ENCODE data around the gene GARNL3. TPM values are rescaled to one million over a fixed set of nuclear protein-coding genes. Genes with fewer than 3 reads are reported as not detected.
A peak's percentile ranks its signal among the peaks of the same experiment; 100 is the strongest.

GARNL3 gene
- total RNA-seq, 2 experiments from 2014 or later, result 3.1 to 3.4 TPM

DNA sequence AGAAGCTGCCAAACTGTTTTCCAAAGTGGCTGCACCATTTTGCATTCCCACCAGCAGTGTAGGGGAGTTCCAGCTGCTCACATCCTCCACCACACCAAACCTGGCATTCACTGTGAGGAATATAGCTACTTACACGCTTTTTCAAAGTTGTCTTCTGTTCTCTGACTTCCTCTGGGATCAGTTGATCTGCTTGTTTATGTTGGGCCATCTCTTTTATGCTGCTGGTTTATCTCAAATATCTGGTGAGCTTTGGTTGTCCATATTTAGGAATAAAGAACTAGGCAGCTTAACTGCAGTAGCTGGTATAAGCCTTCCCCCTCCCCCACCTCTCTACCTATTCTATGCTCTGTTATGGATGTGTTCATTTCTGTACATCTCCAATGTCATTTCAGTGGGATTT lies 151.1 kb downstream of the GARNL3 start:
- Mint-ChIP-seq H3K36me3 (no peaks in the 10 kb centered on the region), H3K4me3 (no peak overlapping the region), H3K9me3 (no peaks in the 10 kb centered on the region), H3K4me1 (peaks cover 3% of the 10 kb centered on the region), H3K27ac (no peak overlapping the region), H3K27me3 (peaks cover 21% of the 10 kb centered on the region)
- POLR2A ChIA-PET, result no interaction called here
- DNase-seq (no peak), ATAC-seq (ENCODE audit: low read depth) (no peak)

DNA sequence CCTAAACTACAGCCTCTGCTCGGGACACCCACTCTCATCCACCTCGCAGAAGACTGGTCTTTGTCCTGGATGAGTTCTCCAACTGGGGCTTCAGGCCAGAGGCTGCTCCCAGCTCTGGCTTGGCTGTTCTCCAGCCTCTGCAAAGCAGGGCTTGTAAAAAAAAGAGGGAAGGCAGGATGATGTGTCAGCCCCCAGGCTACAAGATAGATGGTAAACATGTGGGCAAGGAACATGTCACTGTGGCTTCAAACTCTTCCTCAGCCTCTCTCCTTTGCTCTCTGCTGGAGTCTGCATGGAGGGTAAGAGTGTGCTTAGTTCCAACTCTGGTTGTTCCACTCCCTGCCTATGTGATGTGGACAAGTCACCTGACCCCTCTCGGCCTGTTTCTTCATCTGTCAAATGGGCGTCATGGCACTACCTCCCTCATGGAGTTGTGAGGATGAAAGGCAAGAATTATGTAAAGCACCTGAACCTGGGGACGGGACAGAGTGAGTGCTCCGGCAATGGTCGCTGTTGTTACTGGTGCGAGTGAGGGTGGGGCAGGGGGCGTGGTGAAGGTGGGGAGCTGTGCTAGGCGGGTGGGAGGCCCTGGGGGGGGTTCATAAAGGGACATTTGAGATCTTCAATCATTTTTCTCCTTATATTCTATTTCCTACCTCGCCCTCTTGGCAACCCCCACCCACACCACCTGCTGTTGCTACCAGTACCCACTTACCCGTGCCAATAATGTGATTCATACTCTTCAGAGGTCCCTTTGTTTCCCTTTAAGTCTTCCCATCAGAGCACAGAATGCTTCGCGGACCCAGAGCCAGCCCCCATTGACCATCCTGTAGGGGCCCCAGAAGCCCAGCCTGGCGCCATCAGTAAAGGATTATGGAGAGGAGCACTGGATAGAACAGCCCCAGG lies 152.8 kb downstream of the GARNL3 start:
- H3K27ac Mint-ChIP-seq, result no peak overlapping the region
- H3K4me3 Mint-ChIP-seq, result no peak overlapping the region
- no peaks in the 10 kb centered on the region for H3K36me3 Mint-ChIP-seq
- ATAC-seq (ENCODE audit: low read depth), result no peak
- POLR2A ChIA-PET, result interaction anchor here (1.3 kb wide), 1 partner anchor 33 kb away, joined by 3 read pairs; no protein-coding TSS in a partner anchor
- DNase-seq, result no peak
- H3K27me3 Mint-ChIP-seq, result peaks cover 15% of the 10 kb centered on the region
- no peaks in the 10 kb centered on the region for H3K9me3 Mint-ChIP-seq
- H3K4me1 Mint-ChIP-seq, result peaks cover 2% of the 10 kb centered on the region

- H3K36me3 Mint-ChIP-seq, result no peaks in the 10 kb centered on the region
- H3K27me3 Mint-ChIP-seq, result peaks cover 15% of the 10 kb centered on the region
- peak; percentile 60 for DNase-seq
- peaks cover 5% of the 10 kb centered on the region for H3K4me1 Mint-ChIP-seq
- no peak overlapping the region for H3K27ac Mint-ChIP-seq
- POLR2A ChIA-PET, result interaction anchor here (1.3 kb wide), 1 partner anchor 33 kb away, joined by 3 read pairs; no protein-coding TSS in a partner anchor
- peak; percentile 79 for ATAC-seq (ENCODE audit: low read depth)
- H3K9me3 Mint-ChIP-seq, result no peaks in the 10 kb centered on the region
- H3K4me3 Mint-ChIP-seq, result no peak overlapping the region
Measured at GRCh38 chr9:127418037-127418471, 153.5 kb downstream of the GARNL3 start.

- Mint-ChIP-seq H3K36me3 (peaks cover 2% of the 10 kb centered on the region), H3K4me1 (peaks cover 6% of the 10 kb centered on the region), H3K27ac (no peak overlapping the region), H3K27me3 (peaks cover 13% of the 10 kb centered on the region), H3K9me3 (no peaks in the 10 kb centered on the region), H3K4me3 (no peak overlapping the region)
- DNase-seq, result no peak
- no peak for ATAC-seq (ENCODE audit: low read depth)
- POLR2A ChIA-PET, result no interaction called here
Measured at GRCh38 chr9:127419348-127419747, 154.8 kb downstream of the GARNL3 start.

DNA sequence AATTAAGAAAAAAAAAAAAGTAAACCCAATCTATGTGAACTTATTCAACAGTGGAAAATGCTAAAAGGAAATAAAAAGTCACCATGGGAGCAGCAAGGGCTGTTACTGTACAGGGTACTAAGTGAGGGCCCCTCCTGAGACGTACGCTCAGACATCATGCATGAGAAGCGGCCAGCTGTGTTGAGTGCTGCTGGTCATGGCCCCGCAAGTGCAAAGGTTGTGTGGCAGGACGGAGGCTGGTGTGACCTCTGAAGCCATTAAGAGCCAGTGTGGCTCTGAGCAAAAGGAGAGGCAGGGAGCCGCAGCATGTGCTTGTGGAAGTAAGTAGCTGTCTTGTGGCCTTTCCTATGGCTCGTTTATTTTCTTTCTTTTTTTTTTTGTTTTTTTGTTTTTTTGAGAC lies 156.5 kb downstream of the GARNL3 start:
- ATAC-seq (ENCODE audit: low read depth) (no peak), DNase-seq (no peak)
- Mint-ChIP-seq H3K27ac (no peak overlapping the region), H3K27me3 (peaks cover 6% of the 10 kb centered on the region), H3K36me3 (peaks cover 4% of the 10 kb centered on the region), H3K4me3 (no peak overlapping the region), H3K4me1 (peaks cover 17% of the 10 kb centered on the region), H3K9me3 (no peaks in the 10 kb centered on the region)
- POLR2A ChIA-PET, result interaction anchor here (0.7 to 5.4 kb wide), 3 partner anchors 30 to 1690 kb away, joined by 3 to 53 read pairs (median 8); partner anchors contain the start of genes CRAT, LRSAM1 and RPL12

GRCh38 chr9:127422133-127422782 lies 157.7 kb downstream of the GARNL3 start:
- DNase-seq (no peak), ATAC-seq (ENCODE audit: low read depth) (no peak)
- POLR2A ChIA-PET, result interaction anchor here (5.4 kb wide), 1 partner anchor 28 kb away, joined by 53 read pairs; the partner anchor contains the start of genes LRSAM1 and RPL12
- Mint-ChIP-seq H3K27me3 (no peaks in the 10 kb centered on the region), H3K4me1 (peaks cover 25% of the 10 kb centered on the region), H3K9me3 (no peaks in the 10 kb centered on the region), H3K36me3 (peaks cover 11% of the 10 kb centered on the region), H3K4me3 (peak overlapping the region; percentile 98), H3K27ac (no peak overlapping the region)

- DNase-seq (no peak), ATAC-seq (ENCODE audit: low read depth) (no peak)
- H3K27me3 Mint-ChIP-seq, result no peaks in the 10 kb centered on the region
- no peaks in the 10 kb centered on the region for H3K9me3 Mint-ChIP-seq
- H3K36me3 Mint-ChIP-seq, result peaks cover 12% of the 10 kb centered on the region
- peak overlapping the region; percentile 98 for H3K4me3 Mint-ChIP-seq
- peaks cover 28% of the 10 kb centered on the region for H3K4me1 Mint-ChIP-seq
- POLR2A ChIA-PET, result interaction anchor here (1.0 to 5.4 kb wide), 3 partner anchors 26 to 32 kb away, joined by 3 to 53 read pairs (median 4); partner anchors contain the start of genes LRSAM1, RPL12 and SLC2A8
- H3K27ac Mint-ChIP-seq, result no peak overlapping the region
Measured at GRCh38 chr9:127422787-127423186, 158.2 kb downstream of the GARNL3 start.

- Mint-ChIP-seq H3K27me3 (no peaks in the 10 kb centered on the region), H3K27ac (peak overlapping the region; percentile 92), H3K9me3 (no peaks in the 10 kb centered on the region), H3K4me1 (peaks cover 32% of the 10 kb centered on the region), H3K4me3 (peak overlapping the region; percentile 98), H3K36me3 (peaks cover 17% of the 10 kb centered on the region)
- POLR2A ChIA-PET, result interaction anchor here (0.9 to 5.4 kb wide), 8 partner anchors 17 to 292 kb away, joined by 3 to 53 read pairs (median 4); partner anchors contain the start of genes LRSAM1, PTRH1, RPL12 and SLC2A8
- ATAC-seq (ENCODE audit: low read depth) (no peak), DNase-seq (no peak)
Measured at GRCh38 chr9:127423476-127423933, 158.9 kb downstream of the GARNL3 start.

DNA sequence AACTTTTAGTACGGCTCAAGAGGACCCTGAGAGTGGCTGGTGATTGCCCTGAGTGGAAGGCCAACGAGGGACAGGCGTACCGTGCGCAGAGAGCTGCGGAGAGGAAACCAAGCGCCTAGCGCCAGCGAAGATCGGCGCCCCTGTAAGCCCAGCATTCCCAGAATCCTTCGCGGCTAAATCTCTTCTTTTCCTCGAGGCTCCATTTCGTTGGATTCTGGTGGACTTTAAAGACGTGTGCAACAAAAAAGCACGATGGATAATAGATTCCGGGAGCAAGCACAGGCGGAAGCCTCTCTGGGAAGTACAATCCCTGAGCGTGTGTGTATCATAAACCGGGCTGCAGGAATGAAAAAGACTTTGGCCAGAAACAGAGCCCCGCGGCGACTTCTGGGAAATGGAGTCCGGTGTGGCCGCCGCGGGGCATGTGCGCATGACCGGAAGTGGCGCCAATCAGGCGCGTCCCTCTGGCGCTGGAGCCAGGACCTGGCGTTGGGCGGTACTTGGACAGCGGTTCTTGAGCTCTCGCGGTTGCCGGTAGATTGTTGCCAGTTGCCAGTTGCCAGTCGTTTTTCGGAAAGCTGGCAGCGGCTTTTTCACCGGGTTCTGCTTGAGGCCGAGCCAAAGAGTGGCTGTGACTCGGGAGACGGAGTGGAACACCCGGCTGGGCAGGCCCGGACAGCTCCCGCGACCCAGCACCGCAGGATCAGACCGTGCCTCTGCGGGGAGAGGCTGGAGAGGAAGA lies 159.5 kb downstream of the GARNL3 start, which contains the start of gene ZNF79:
ZNF79 (plus strand) TSS at position 449 of the 742 bp plus-strand sequence. CDS start 406 bp downstream, outside the sequence.
- peak; percentile 89 for ATAC-seq (ENCODE audit: low read depth)
- Mint-ChIP-seq H3K27me3 (no peaks in the 10 kb centered on the region), H3K27ac (peak within 1 kb of the TSS; percentile 92), H3K9me3 (no peaks in the 10 kb centered on the region), H3K4me1 (peaks cover 32% of the 10 kb centered on the region), H3K4me3 (peak within 1 kb of the TSS; percentile 98), H3K36me3 (peaks cover 18% of the 10 kb centered on the region)
- POLR2A ChIA-PET, result interaction anchor here (0.8 to 5.4 kb wide), 11 partner anchors 11 to 292 kb away, joined by 3 to 53 read pairs (median 4); partner anchors contain the start of genes LRSAM1, PTRH1, RPL12 and SLC2A8
- DNase-seq, result peak; percentile 95

- Mint-ChIP-seq H3K36me3 (peaks cover 18% of the 10 kb centered on the region), H3K9me3 (no peaks in the 10 kb centered on the region), H3K27me3 (no peaks in the 10 kb centered on the region), H3K4me1 (peaks cover 32% of the 10 kb centered on the region), H3K27ac (peak overlapping the region; percentile 92), H3K4me3 (peak overlapping the region; percentile 98)
- DNase-seq (no peak), ATAC-seq (ENCODE audit: low read depth) (peak; percentile 36)
- POLR2A ChIA-PET, result interaction anchor here (0.8 to 5.4 kb wide), 8 partner anchors 12 to 201 kb away, joined by 3 to 53 read pairs (median 4); partner anchors contain the start of genes LRSAM1 and RPL12
Measured at GRCh38 chr9:127424676-127424999, 160.1 kb downstream of the GARNL3 start.

- POLR2A ChIA-PET, result interaction anchor here (0.6 kb wide), 1 partner anchor 565 kb away, joined by 3 read pairs; no protein-coding TSS in a partner anchor
- ATAC-seq (ENCODE audit: low read depth), result no peak
- peak overlapping the region; percentile 98 for H3K4me3 Mint-ChIP-seq
- peaks cover 32% of the 10 kb centered on the region for H3K4me1 Mint-ChIP-seq
- no peaks in the 10 kb centered on the region for H3K9me3 Mint-ChIP-seq
- H3K36me3 Mint-ChIP-seq, result peaks cover 31% of the 10 kb centered on the region
- H3K27me3 Mint-ChIP-seq, result no peaks in the 10 kb centered on the region
- peak overlapping the region; percentile 56 for H3K27ac Mint-ChIP-seq
- no peak for DNase-seq
Measured at GRCh38 chr9:127426756-127427155, 162.2 kb downstream of the GARNL3 start.

GRCh38 chr9:127428348-127428747 lies 163.8 kb downstream of the GARNL3 start:
- Mint-ChIP-seq H3K27me3 (no peaks in the 10 kb centered on the region), H3K4me1 (peaks cover 27% of the 10 kb centered on the region), H3K9me3 (no peaks in the 10 kb centered on the region), H3K4me3 (no peak overlapping the region), H3K36me3 (peaks cover 32% of the 10 kb centered on the region), H3K27ac (no peak overlapping the region)
- POLR2A ChIA-PET, result no interaction called here
- DNase-seq, result no peak
- ATAC-seq (ENCODE audit: low read depth), result no peak
